BLaER1 treated with 17β-estradiol and CSF1 and Interleukin-3, amounts not matched to agents 10 nM and 100 nM (cell line): Measurements from ENCODE around the gene GCN1.
"Not testable (repeated sequence)": the region's sequence is repeated elsewhere in the genome, so short reads cannot be mapped to it uniquely, and the experiment has no call there.

Source experiments
- H3K27ac ChIP-seq, 11 experiments: shearing (Covaris generic); formaldehyde crosslinking; 2 replicates each; pipeline ENCODE4 v1.8.1; 2022
- H3K27me3 ChIP-seq, 11 experiments: shearing (Covaris generic); formaldehyde crosslinking; 2 replicates each; pipeline ENCODE4 v1.8.1; 2022
- H3K36me3 ChIP-seq, 11 experiments: shearing (Covaris generic); formaldehyde crosslinking; 2 replicates each; pipeline ENCODE4 v1.8.1; 2022
- H3K4me1 ChIP-seq, 10 experiments: shearing (Covaris generic); formaldehyde crosslinking; 2 replicates each; pipeline ENCODE4 v1.8.1; 2022
- H3K4me2 ChIP-seq, 11 experiments: shearing (Covaris generic); formaldehyde crosslinking; 2 replicates each; pipeline ENCODE4 v1.8.1; 2022
- H3K4me3 ChIP-seq, 10 experiments: shearing (Covaris generic); formaldehyde crosslinking; 2 replicates each; pipeline ENCODE4 v1.8.1; 2022
- H3K9ac ChIP-seq, 11 experiments: shearing (Covaris generic); formaldehyde crosslinking; 2 replicates each; pipeline ENCODE4 v1.8.1; 2022
- H3K9me3 ChIP-seq, 11 experiments: shearing (Covaris generic); formaldehyde crosslinking; replicated peaks in 1 of 11; 2 replicates each; pipeline ENCODE4 v1.8.1; 2022
- H4K20me1 ChIP-seq, 11 experiments: shearing (Covaris generic); formaldehyde crosslinking; 2 replicates each; pipeline ENCODE4 v1.8.1; 2022
- Cebpa-rat ChIP-seq, 11 experiments: shearing (Covaris generic); IDR thresholded peaks; 2 replicates each; pipeline ENCODE4 v1.8.1; 2022

The GCN1 gene

GRCh38 chr12:120238217-120238616 is 43.7 kb upstream of the GCN1 start:
- H3K9ac ChIP-seq: peak overlapping the region; percentile 42 to 70 (median 64); a peak in 21 of 22 replicates
- peak overlapping the region; percentile 47 to 87 (median 79); a peak in 21 of 22 replicates for H3K27ac ChIP-seq
- no peaks in the 10 kb centered on the region for H3K9me3 ChIP-seq
- peaks cover 83 to 100% (median 96%) of the 10 kb centered on the region in 10 experiments for H3K4me1 ChIP-seq
- H3K4me3 ChIP-seq: peak overlapping the region in 8 of 10 experiments; percentile 0 to 56 (median 21); a peak in 11 of 20 replicates
- no peaks in the 10 kb centered on the region for H3K27me3 ChIP-seq
- no peak for TF ChIP-seq Cebpa-rat (IDR thresholded peaks at IDR 0.05)
- H4K20me1 ChIP-seq: peaks cover 22 to 83% (median 35%) of the 10 kb centered on the region in 11 experiments; a peak in 19 of 22 replicates
- peaks cover 0 to 30% (median 0%) of the 10 kb centered on the region in 11 experiments; a peak in 7 of 22 replicates for H3K36me3 ChIP-seq
- peak overlapping the region; percentile 78 to 97 (median 90) for H3K4me2 ChIP-seq

GRCh38 chr12:120237360-120238171 is 43.1 kb upstream of the GCN1 start:
- H3K36me3 ChIP-seq: peaks cover 0 to 23% (median 0%) of the 10 kb centered on the region in 11 experiments; a peak in 7 of 22 replicates
- peak overlapping the region; percentile 47 to 87 (median 79) for H3K27ac ChIP-seq
- H3K4me3 ChIP-seq: peak overlapping the region in 8 of 10 experiments; percentile 0 to 56 (median 21); a peak in 10 of 20 replicates
- peak overlapping the region; percentile 42 to 70 (median 64); a peak in 21 of 22 replicates for H3K9ac ChIP-seq
- H4K20me1 ChIP-seq: peaks cover 22 to 76% (median 30%) of the 10 kb centered on the region in 11 experiments; a peak in 19 of 22 replicates
- H3K4me1 ChIP-seq: peaks cover 88 to 100% (median 98%) of the 10 kb centered on the region in 10 experiments
- H3K4me2 ChIP-seq: peak overlapping the region; percentile 78 to 97 (median 90)
- H3K27me3 ChIP-seq: no peaks in the 10 kb centered on the region
- no peak for TF ChIP-seq Cebpa-rat (IDR thresholded peaks at IDR 0.05)
- no peaks in the 10 kb centered on the region for H3K9me3 ChIP-seq

- H3K9ac ChIP-seq: peak overlapping the region in 2 of 11 experiments; percentile 49 to 68; a peak in 4 of 22 replicates
- 0 out of 20 replicates have a peak overlapping the region, but pooled peaks of 1 of the 10 experiments have one; percentile 46 for H3K4me3 ChIP-seq
- peak overlapping the region; percentile 78 to 97 (median 90) for H3K4me2 ChIP-seq
- peak overlapping the region in 10 of 11 experiments; percentile 71 to 87 (median 80); a peak in 15 of 22 replicates for H3K27ac ChIP-seq
- H4K20me1 ChIP-seq: peaks cover 16 to 69% (median 23%) of the 10 kb centered on the region in 11 experiments; a peak in 18 of 22 replicates
- H3K36me3 ChIP-seq: peaks cover 0 to 18% (median 0%) of the 10 kb centered on the region in 11 experiments; a peak in 7 of 22 replicates
- not testable (repeated sequence) for H3K9me3 ChIP-seq, H3K27me3 ChIP-seq
- H3K4me1 ChIP-seq: peaks cover 90 to 100% (median 99%) of the 10 kb centered on the region in 10 experiments
Observed at GRCh38 chr12:120236809-120237208, 42.3 kb upstream of the GCN1 start.

GRCh38 chr12:120235369-120236323 is 41.1 kb upstream of the GCN1 start:
- H3K4me1 ChIP-seq: peaks cover 93 to 100% (median 99%) of the 10 kb centered on the region in 10 experiments
- H3K4me2 ChIP-seq: peak overlapping the region; percentile 86 to 97 (median 95)

GRCh38 chr12:120234643-120235368 is 40.3 kb upstream of the GCN1 start:
- H3K4me3 ChIP-seq: peak overlapping the region; percentile 6 to 54 (median 26); a peak in 16 of 20 replicates
- H3K9me3 ChIP-seq: no peaks in the 10 kb centered on the region
- TF ChIP-seq Cebpa-rat (IDR thresholded peaks at IDR 0.05): no peak
- peak overlapping the region; percentile 56 to 76 (median 72); a peak in 21 of 22 replicates for H3K9ac ChIP-seq
- H4K20me1 ChIP-seq: peaks cover 0 to 48% (median 4%) of the 10 kb centered on the region in 11 experiments; a peak in 13 of 22 replicates
- peaks cover 96 to 100% (median 100%) of the 10 kb centered on the region in 10 experiments for H3K4me1 ChIP-seq
- H3K36me3 ChIP-seq: no peaks in the 10 kb centered on the region; a peak in 1 of 22 replicates
- H3K4me2 ChIP-seq: peak overlapping the region; percentile 86 to 97 (median 95)
- H3K27me3 ChIP-seq: no peaks in the 10 kb centered on the region
- peak overlapping the region; percentile 72 to 88 (median 86) for H3K27ac ChIP-seq

More at GRCh38 chr12:120235369-120236323, 41.1 kb upstream of the GCN1 start:
- Histone ChIP-seq H3K9ac (peak overlapping the region; percentile 56 to 76 (median 72); a peak in 21 of 22 replicates), H4K20me1 (peaks cover 5 to 57% (median 11%) of the 10 kb centered on the region in 11 experiments; a peak in 17 of 22 replicates), H3K4me3 (peak overlapping the region; percentile 6 to 54 (median 26); a peak in 16 of 20 replicates), H3K27me3 (no peaks in the 10 kb centered on the region), H3K9me3 (no peaks in the 10 kb centered on the region), H3K27ac (peak overlapping the region; percentile 72 to 88 (median 86)), H3K36me3 (peaks cover 0 to 6% (median 0%) of the 10 kb centered on the region in 11 experiments; a peak in 1 of 22 replicates)
- no peak for TF ChIP-seq Cebpa-rat (IDR thresholded peaks at IDR 0.05)

GRCh38 chr12:120231316-120232011 is 36.9 kb upstream of the GCN1 start:
- Histone ChIP-seq H4K20me1 (peaks cover 0 to 38% (median 15%) of the 10 kb centered on the region in 11 experiments; a peak in 16 of 22 replicates), H3K27me3 (no peaks in the 10 kb centered on the region), H3K36me3 (peaks cover 0 to 8% (median 0%) of the 10 kb centered on the region in 11 experiments; a peak in 6 of 22 replicates), H3K4me1 (peaks cover 87 to 100% (median 96%) of the 10 kb centered on the region in 10 experiments), H3K9ac (peak overlapping the region; percentile 59 to 81 (median 74); a peak in 21 of 22 replicates), H3K4me3 (peak overlapping the region in 7 of 10 experiments; percentile 12 to 49 (median 37); a peak in 12 of 20 replicates), H3K9me3 (no peaks in the 10 kb centered on the region), H3K4me2 (peak overlapping the region; percentile 86 to 97 (median 95)), H3K27ac (peak overlapping the region; percentile 66 to 88 (median 86))
- no peak for TF ChIP-seq Cebpa-rat (IDR thresholded peaks at IDR 0.05)

GRCh38 chr12:120230974-120231315 is 36.4 kb upstream of the GCN1 start:
- Histone ChIP-seq H3K4me2 (peak overlapping the region; percentile 86 to 97 (median 95)), H3K36me3 (peaks cover 0 to 12% (median 0%) of the 10 kb centered on the region in 11 experiments; a peak in 6 of 22 replicates), H3K9ac (peak overlapping the region; percentile 59 to 81 (median 74); a peak in 21 of 22 replicates), H3K4me3 (peak overlapping the region in 7 of 10 experiments; percentile 12 to 49 (median 37); a peak in 12 of 20 replicates), H3K9me3 (no peaks in the 10 kb centered on the region), H4K20me1 (peaks cover 0 to 35% (median 17%) of the 10 kb centered on the region in 11 experiments; a peak in 16 of 22 replicates), H3K27ac (peak overlapping the region; percentile 66 to 88 (median 86)), H3K4me1 (peaks cover 87 to 100% (median 96%) of the 10 kb centered on the region in 10 experiments), H3K27me3 (no peaks in the 10 kb centered on the region)
- no peak for TF ChIP-seq Cebpa-rat (IDR thresholded peaks at IDR 0.05)
